Activated CD4-positive, alpha-beta T cell treated with anti-CD3 and anti-CD28 coated beads, Interleukin-2, amount 50 U/mL, for 48 hours (primary cell): ENCODE measurements around the gene CX3CL1.
"Not testable (repeated sequence)": the region's sequence is repeated elsewhere in the genome, so short reads cannot be mapped to it uniquely, and the experiment has no call there.

Experiments
- DNase-seq, 2 experiments: peaks; one replicate each; pipeline ENCODE4 v3.0.0-alpha.2; 2020

The CX3CL1 gene

DNA sequence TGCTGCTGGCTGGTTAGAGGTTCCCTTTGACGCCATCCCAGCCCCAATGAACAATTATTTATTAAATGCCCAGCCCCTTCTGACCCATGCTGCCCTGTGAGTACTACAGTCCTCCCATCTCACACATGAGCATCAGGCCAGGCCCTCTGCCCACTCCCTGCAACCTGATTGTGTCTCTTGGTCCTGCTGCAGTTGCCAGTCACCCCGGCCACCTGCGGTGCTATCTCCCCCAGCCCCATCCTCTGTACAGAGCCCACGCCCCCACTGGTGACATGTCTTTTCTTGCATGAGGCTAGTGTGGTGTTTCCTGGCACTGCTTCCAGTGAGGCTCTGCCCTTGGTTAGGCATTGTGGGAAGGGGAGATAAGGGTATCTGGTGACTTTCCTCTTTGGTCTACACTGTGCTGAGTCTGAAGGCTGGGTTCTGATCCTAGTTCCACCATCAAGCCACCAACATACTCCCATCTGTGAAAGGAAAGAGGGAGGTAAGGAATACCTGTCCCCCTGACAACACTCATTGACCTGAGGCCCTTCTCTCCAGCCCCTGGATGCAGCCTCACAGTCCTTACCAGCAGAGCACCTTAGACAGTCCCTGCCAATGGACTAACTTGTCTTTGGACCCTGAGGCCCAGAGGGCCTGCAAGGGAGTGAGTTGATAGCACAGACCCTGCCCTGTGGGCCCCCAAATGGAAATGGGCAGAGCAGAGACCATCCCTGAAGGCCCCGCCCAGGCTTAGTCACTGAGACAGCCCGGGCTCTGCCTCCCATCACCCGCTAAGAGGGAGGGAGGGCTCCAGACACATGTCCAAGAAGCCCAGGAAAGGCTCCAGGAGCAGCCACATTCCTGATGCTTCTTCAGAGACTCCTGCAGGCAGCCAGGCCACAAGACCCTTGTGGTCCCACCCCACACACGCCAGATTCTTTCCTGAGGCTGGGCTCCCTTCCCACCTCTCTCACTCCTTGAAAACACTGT is 11.3 kb downstream of the CX3CL1 start:
- no peak for DNase-seq

DNA sequence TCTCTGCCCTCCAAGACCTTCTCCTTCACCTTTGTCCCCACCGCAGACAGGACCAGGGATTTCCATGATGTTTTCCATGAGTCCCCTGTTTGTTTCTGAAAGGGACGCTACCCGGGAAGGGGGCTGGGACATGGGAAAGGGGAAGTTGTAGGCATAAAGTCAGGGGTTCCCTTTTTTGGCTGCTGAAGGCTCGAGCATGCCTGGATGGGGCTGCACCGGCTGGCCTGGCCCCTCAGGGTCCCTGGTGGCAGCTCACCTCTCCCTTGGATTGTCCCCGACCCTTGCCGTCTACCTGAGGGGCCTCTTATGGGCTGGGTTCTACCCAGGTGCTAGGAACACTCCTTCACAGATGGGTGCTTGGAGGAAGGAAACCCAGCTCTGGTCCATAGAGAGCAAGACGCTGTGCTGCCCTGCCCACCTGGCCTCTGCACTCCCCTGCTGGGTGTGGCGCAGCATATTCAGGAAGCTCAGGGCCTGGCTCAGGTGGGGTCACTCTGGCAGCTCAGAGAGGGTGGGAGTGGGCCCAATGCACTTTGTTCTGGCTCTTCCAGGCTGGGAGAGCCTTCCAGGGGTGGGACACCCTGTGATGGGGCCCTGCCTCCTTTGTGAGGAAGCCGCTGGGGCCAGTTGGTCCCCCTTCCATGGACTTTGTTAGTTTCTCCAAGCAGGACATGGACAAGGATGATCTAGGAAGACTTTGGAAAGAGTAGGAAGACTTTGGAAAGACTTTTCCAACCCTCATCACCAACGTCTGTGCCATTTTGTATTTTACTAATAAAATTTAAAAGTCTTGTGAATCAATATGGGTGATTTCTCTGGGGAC is 12.2 kb downstream of the CX3CL1 start:
- no peak for DNase-seq

DNA sequence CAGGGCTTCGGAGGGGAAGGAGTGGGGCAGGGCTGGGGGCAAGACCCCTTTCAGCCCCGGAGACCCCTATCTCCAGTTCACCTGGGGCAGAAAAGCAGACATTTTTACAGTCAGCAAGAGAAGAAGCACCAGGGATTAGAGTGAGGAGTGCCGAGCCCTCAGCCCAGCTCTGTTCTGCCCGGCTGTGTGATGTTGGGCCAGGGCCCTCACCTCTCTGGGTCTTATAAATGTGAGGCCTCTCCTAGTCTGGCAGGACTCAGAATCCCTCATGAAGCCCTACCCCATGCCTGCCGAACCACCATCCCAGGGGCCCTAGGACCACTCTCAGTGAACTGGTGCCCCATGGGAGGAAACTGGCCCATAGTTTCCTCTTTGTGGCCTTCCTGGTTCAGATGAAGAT is 12.8 kb downstream of the CX3CL1 start:
- no peak for DNase-seq

DNA sequence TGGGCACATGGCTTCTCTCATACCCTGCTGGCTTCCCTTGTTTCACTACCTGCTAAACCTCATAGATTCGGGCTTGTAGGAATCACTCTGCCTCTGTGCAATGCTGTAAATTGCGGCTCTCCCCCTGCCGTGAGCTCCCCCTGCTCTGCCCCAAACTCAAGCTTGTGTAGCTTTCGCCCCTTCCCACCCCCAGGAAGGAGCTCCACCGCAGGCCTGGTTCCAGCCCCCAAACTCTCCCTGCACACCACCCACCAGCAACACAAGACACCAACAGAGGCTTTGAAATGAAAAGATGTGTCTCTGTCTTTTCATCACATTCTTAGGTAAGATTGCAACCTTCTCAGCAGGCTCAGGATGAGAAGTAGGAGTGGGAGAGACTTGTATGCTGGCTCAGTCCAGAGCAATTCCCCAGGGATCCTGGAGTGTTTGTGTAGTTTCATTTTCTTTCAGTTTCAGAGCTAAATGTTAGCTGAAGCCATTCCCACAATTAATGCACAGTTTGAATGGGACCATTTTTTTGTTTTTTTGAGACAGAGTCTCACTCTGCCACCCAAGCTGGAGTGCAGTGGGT is 14.2 kb downstream of the CX3CL1 start:
- no peak for DNase-seq

DNA sequence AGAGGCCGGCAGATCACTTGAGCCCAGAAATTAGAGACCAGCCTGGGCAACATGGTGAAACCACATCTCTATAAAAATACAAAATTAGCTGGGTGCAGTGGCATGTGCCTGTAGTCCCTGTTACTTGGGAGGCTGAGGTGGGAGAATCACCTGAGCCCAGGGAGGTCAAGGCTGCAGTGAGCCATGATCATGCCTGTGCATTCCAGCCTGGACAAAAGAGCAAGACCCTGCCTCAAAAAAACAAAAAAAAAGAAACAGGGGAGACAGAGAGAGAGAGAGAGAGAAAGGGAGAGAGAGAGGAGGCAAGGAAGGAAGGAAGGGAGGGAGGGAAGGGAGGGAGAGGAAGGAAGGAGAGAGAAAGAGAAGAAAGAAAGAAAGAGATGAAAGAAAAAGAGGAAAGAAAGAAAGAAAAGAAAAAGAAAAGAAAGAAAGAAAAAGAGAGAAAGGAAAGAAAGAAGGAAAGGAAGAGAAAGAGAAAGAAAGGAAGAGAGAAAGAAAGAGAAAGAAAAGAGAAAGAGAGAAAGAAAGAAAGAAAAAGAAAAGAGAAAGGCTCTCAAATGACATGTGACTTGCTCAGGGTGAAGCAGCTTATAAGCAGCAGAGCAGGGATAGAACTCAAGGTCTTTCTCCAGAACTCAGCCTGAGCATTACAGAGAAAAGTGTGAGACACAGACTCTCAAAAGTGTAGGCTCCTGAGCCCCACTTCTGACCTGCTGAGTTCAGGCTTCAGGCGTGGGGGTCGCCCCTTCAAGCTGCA is 15.5 kb downstream of the CX3CL1 start:
- DNase-seq = no peak

DNA sequence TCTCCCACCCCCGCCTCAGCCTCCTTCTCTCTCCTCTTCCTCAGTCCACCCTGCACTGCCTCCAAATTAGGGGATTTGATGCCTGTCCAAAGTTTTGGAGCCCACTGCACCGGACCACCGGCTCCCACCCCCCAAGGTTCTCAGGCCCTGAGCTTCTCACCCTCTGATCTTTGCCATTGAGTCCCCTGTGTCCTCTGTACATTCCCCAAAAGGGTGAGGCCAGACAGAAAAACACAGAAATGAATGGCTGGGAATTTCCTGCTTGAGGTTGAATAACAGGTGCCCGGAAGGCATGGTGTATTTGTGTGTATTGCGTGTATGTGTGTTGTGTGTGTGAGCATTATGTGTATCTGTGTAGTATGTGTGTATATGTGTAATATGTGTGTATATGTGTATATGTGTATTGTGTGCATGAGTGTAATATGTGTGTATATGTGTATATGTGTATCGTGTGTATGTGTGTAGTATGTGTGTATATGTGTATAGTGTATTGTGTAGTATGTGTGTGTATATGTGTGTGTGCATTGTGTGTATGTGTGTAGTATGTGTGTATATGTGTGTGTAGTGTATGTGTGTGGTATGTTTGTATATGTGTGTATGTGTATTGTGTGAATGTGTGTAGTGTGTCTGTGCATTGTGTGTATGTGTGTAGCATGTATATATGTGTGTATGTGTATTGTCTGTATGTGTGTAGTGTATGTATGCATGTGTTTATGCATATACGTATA is 16.2 kb downstream of the CX3CL1 start:
- no peak for DNase-seq

DNA sequence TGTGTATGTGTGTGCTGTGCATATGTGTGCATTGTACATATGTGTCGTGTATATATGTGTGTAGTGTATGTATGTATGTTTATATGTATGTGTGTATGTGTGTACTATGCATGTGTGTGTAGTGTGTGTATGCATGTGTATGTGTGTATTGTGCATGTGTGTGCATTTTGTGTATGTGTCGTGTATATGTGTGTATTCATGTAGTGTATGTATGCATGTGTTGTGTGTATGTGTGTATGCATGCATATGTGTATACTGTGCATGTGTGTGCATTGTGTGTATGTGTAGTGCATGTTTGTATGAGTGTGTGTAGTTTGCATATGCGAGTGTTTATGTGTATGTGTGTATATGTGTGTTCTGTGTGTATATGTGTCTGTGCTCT is 16.8 kb downstream of the CX3CL1 start:
- no peak for DNase-seq

DNA sequence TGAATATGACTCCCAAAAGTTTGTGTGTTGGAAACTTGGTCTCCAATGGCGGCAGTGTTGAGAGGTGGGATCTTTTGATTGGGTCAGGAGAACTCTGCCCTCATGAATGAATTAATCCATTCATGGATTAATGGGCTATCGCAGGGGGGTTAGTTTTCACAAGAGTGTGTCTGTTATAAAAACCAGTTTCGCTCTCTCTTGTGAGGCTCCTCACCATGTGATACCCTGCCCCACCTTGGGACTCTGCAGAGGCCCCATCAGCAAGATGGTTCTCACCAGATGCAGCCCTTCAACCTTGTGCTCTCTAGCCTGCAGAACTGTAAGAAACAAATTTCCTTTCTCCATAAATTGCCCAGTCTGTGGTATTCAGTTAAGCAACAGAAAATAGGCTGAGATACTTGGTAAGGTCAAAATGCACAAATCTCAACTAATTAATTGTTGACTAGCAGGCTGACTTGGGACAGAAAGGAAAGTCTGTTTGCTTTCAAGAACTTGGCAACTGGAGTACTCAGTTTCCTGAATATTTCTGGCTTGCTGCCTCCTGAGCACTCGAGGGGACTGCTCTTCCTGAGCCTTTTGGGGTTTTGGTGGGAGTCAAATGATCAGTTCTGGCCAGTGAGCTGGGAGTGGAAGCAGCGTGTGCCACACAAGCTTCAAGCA is 18.5 kb downstream of the CX3CL1 start:
- no peak for DNase-seq

DNA sequence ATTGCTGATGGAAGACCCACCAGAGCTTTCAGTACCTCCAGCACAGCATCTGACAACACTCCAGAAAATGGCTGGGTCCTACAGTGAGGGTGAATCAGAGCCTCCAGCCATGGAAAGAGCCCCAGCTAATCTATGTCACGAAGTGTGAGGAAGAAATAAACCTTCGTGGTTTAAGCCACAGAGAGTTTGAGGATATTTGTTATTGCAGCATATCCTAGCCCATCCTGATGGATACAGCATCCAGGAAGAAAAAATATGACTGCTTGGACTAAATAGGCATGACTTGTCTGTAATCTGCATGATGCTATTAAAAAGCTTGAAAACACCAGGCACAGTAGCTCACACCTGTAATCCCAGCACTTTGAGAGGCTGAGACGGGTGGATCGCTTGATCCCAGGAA is 19.0 kb downstream of the CX3CL1 start:
- no peak for DNase-seq

DNA sequence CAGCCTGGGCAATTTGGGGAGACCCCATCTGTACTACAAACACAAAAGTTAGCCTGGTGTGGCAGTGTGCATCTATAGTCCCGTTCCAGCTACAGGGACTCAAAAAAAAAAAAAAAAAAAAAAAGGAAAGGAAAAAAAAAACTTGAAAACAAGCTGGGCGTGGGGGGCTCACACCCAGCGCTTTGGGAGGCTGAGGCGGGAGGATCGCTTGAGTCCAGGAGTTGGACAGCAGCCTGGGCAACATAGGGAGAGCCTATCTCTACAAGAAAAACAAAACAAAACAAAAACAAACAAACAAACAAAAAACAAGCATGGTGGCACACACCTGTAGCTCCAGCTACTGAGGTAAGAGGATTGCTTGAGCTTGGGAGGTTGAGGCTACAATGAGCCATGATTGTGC is 19.4 kb downstream of the CX3CL1 start:
- DNase-seq = no peak

DNA sequence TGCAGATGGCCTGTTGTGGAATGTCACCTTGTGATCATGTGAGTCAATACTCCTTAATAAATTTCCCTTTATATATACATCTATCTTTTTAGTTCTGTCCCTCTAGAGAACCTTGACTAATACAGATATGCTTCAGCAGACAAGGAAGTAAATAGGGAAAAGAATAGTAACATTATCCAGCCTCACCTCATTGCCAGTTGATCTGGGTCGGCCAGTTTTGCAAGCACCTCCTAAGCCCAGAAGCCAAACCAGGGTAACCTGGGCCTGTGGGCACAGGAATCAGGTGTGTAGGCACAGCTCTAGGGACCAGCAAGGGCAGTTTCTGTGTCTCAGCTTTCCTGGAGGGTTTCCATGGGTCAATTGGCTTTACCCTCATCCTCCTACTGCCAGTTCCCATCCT is 20.4 kb downstream of the CX3CL1 start:
- DNase-seq = no peak

DNA sequence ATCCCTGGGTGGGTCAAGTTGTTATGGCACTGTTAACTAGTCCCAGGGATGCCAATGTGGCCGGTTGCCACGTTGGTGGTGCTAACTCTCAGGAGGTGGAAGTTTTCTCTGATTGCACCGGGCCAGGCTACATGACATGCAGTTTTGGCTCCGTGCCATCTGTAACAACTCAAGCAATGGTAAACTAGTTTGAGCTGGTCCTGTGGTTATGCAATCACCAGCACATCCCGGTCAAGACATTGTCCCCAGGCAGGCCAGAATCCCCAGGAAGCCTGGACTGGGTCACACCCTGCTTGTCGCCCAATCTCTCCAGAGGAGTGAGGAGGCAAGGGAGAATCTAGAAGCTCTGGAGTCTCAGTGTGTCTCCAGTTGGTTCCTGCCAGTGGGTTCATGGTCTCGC is 22.2 kb downstream of the CX3CL1 start:
- no peak for DNase-seq

DNA sequence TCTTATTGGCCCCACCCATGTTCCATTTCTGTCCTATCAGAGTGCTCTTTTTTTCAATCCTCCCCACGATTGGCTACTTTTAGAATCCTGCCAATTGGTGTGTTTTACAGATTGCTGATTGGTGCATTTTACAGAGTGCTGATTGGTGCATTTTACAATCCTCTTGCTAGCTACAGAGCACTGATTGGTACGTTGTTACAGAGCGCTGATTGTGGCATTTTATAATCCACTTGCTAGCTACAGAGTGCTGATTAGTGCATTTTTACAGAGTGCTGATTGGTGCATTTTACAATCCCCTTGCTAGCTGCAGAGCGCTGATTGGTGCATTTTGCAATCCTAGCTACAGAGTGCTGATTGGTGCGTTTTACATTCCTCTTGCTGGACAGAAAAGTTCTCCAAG is 22.7 kb downstream of the CX3CL1 start:
- no peak for DNase-seq

DNA sequence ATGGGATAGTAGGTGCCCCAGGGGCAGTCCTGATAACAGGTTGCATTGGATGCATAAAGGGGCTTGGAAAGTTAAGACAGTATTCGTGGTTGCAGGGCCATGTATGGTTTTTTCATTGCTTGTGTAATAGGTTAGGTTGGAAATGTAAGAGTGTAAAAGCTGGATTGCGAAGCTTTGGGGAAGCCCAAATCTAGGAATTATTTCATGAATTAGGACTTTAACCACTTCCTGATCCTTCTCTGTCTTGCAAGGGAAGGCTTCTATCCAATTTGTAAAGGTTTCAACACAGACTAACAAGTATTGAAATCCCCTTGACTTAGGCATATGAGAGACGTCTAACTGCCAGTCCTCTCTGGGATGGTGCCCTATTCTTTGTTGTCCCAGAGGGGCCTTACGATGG is 24.5 kb downstream of the CX3CL1 start:
- no peak for DNase-seq

DNA sequence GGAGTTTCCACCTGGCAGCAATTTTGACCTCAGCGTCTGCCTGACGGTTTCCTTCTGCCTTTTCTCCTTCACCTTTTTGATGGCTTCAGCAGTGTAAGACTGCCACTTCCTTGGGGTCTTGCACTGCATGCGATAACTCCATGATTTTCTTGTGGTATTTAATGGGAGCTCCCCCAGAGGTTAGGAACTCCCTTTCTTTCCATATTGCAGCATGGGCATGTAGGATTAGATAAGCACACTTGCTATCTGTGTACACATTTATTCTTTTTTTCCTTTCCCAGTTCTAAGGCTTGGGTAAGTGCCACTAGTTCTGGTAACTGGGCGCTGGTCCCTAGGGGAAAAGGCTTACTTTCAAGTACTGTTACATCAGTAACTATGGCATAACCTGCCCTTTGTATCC is 25.2 kb downstream of the CX3CL1 start:
- not testable (repeated sequence) for DNase-seq

DNA sequence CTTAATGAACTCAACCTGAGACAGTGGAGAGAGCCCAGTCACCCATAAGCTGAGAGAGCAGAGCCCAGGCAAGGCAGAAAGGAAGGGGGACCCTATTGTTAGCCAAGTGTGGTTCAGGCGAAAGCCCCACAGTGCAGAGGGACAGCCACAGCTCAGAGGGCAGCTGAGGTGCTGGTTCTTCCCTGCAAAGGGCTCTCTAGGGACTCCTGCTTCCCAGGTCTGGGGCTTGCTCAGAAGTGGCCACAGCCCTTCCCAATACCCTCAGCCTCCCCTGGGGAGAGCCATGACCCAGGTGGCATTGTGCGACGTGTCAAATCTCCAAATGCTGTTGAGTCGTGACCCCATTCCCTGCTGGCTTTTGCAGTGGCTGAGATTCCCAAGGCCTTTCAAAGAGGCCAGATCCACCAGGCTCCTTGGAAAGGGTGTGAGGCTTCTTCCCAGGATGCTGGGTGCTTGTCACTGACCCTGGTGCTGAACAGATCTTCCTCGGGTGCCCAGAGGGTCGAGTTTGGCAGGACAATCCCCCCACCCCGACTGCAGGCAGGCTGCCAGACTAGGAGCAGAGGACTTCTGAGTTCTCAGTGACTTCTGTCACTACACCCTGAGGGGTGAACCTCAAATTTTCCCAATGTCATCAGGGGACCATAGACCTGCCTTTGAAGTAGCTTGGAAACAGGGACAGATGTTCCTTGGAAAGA is 29.8 kb downstream of the CX3CL1 start:
- DNase-seq = no peak

DNA sequence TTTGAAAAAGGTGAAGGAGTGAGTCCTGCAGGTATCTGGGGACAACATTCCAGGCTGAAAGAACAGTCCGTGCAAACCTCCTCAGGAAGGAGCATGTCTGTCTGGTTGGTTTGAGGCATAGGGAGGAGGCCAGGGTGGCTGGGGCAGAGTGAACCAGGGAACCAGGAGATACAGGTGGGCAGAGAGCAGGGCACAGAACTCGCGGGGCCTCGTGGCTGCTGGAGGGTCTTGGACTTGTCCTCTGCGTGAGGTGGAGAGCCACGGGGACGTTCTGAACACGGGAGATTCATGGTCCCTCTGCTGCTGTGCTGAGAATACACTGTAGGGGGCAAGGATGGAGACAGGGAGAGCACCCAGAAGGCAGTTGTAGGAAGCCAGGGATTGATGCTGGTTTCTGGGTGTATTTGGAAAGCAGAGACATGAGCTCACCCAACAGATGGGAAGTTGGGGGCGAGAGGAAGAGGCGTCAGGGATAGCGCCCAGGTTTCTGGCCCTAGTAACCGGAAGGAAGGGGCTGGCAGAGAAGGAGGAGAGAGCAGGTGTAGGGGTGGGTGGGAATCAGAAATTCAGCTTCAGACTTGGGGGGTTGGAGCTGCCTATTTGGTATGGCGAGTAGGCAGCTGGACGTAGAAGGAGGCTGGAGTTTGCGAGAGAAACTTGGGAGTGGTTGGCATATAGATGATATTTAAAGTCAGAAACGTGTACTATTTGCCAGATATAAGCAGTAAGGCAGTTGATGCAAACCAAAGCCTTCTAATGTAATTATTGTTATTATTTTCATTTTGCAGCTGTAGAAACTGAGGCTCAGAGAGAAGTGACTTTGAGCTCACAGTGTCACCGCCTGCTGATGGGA is 31.9 kb downstream of the CX3CL1 start, which contains the start of gene CCL17:
Gene CCL17, plus strand, starts transcription at position 803 of the 853 bp plus-strand sequence. CDS start 9,166 bp downstream, outside the sequence.
- DNase-seq = no peak

DNA sequence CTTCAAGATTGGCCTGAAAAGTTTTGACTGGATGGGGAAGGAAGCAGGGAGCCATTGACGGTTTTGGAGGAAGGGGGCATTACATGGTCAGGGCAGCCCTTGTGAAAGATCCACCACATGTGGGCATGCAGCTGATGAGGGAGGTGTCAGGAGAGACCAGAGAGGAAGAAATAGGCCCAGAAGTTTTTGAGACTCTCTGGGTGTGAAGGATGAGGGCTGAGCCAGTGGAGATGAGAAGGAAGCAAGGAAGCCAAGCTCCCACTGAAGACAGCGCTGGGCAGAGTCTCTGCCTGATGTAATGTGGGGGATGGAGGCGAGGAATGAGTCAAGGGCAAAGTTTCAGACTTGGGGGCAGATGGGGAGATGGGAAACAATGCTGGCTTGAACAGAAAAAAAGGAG is 32.8 kb downstream of the CX3CL1 start:
- DNase-seq = no peak

DNA sequence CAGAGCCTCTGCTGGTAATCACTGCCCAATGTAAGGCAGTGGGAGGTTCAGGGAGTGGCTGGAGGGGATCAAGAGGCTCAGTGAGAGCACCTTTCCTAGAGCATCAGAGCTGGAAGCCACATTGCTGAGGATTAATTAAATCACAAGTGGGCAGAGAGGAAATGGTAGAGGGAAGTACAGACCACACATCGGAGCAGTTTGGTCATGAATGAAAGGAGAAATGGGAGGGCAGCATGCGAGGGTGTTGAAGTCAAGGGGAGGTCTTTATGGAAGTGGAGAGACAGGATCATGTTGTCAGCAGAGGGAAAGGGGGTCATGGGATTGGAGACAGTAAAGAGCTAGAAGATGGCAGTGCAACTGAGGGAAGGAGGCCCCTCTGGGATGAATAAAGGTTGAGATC is 34.6 kb downstream of the CX3CL1 start:
- DNase-seq = no peak
